HepG2 (cell line): Measurements from ENCODE around the gene LCLAT1. TPM values are rescaled to one million over a fixed set of nuclear protein-coding genes. Genes with fewer than 3 reads are reported as not detected.
A peak's percentile ranks its signal among the peaks of the same experiment; 100 is the strongest.

Experiments used
- BORCS8-MEF2B ChIP-seq: sonication (generic); formaldehyde crosslinking; IDR thresholded peaks from 2 replicates; pipeline ENCODE4 v1.8.0; 2022; ENCODE audit warnings: mild to moderate bottlenecking, missing genetic modification reagents
- CCDC6 ChIP-seq: sonication (generic); formaldehyde crosslinking; IDR thresholded peaks from 2 replicates; pipeline ENCODE4 v1.8.1; 2022; ENCODE audit warnings: mild to moderate bottlenecking, missing genetic modification reagents, moderate library complexity
- FOXA3 ChIP-seq: IDR thresholded peaks from 2 replicates; pipeline ENCODE4 v1.6.1; 2016; ENCODE audit warnings: missing genetic modification reagents, missing compliant biosample characterization
- FOXJ3 ChIP-seq: sonication (generic); formaldehyde crosslinking; IDR thresholded peaks from 2 replicates; pipeline ENCODE4 v1.4.0; 2020; ENCODE audit warnings: missing genetic modification reagents, mild to moderate bottlenecking, borderline replicate concordance
- GMEB2 ChIP-seq: IDR thresholded peaks from 2 replicates; pipeline ENCODE4 v1.6.1; 2016; ENCODE audit warnings: missing biosample characterization, missing genetic modification reagents, low read depth
- GRHL1 ChIP-seq: sonication (generic); formaldehyde crosslinking; conservative IDR thresholded peaks from 2 replicates; pipeline ENCODE4 v1.8.0; 2022; ENCODE audit warnings: missing genetic modification reagents
- KAT8 ChIP-seq: IDR thresholded peaks from 2 replicates; pipeline ENCODE4 v1.6.1; 2016; ENCODE audit warnings: missing genetic modification reagents, missing compliant biosample characterization
- KDM5A ChIP-seq: fragments of 200-600 bp; sonication (generic); IDR thresholded peaks from 2 replicates; pipeline ENCODE4 v1.7.0; 2018; ENCODE audit warnings: antibody characterized with exemption, mild to moderate bottlenecking, low read length, borderline replicate concordance
- NR2F6 ChIP-seq, 2 experiments: IDR thresholded peaks; 2 replicates each; pipeline ENCODE4 v1.6.1; 2016; ENCODE audit warnings: antibody characterized with exemption in 1 of 2, mild to moderate bottlenecking in 1 of 2
- ONECUT2 ChIP-seq: sonication (generic); formaldehyde crosslinking; IDR thresholded peaks from 2 replicates; pipeline ENCODE4 v1.4.0; 2020; ENCODE audit warnings: missing genetic modification reagents
- RXRA ChIP-seq: sonication (generic); formaldehyde crosslinking; IDR thresholded peaks from 2 replicates; pipeline ENCODE4 v1.5.1; 2020; ENCODE audit warnings: missing genetic modification reagents
- SMYD3 ChIP-seq: sonication (generic); formaldehyde crosslinking; IDR thresholded peaks from 2 replicates; pipeline ENCODE4 v1.8.1; 2023; ENCODE audit warnings: mild to moderate bottlenecking, missing genetic modification reagents
- ZNF770 ChIP-seq: sonication (generic); formaldehyde crosslinking; IDR thresholded peaks from 2 replicates; pipeline ENCODE4 v1.5.0; 2020; ENCODE audit warnings: mild to moderate bottlenecking, missing genetic modification reagents
- ZNF775 ChIP-seq: sonication (generic); formaldehyde crosslinking; IDR thresholded peaks from 2 replicates; pipeline ENCODE4 v1.4.0; 2020; ENCODE audit warnings: missing genetic modification reagents, mild to moderate bottlenecking, moderate library complexity, borderline replicate concordance
- polyA plus RNA-seq, 8 experiments: library from polyadenylated mRNA; depleted of rRNA in 3 of 8; stranded (reverse) in 7 of 8; unstranded in 1 of 8; fragments of >200 nt; fragmentation: Illumina TruSeq in 4 of 8; extraction: Trizol in 4 of 8; gene quantifications; 2 replicates each; pipeline versions ENCODE4 v1.2.1 to v1.2.3, GENCODE V29; 2011 to 2016; ENCODE audit warnings: low read depth in 4 of 8, missing spikeins in 1 of 8, mixed read lengths in 1 of 8; ENCODE audit not compliant: insufficient read depth in 1 of 8
- total RNA-seq, 5 experiments: library from RNA; depleted of rRNA; stranded (reverse); fragments of >200 nt; fragmentation: Illumina TruSeq; extraction: Trizol; gene quantifications; 2 replicates each; pipeline ENCODE4 v1.2.3, GENCODE V29; 2016; ENCODE audit warnings: low read depth in 1 of 5
- TF ChIP-seq, protein P1 (sequence below): sonication (generic); formaldehyde crosslinking; IDR thresholded peaks from 2 replicates; pipeline ENCODE4 v1.4.0; 2020; ENCODE audit warnings: missing genetic modification reagents, borderline replicate concordance
- TF ChIP-seq, protein P2 (sequence below), 2 experiments: sonication (generic) in 1 of 2; formaldehyde crosslinking in 1 of 2; IDR thresholded peaks; 2 replicates each; pipeline versions ENCODE4 v1.5.1 to v1.6.1; 2011 to 2020; ENCODE audit warnings: borderline replicate concordance in 1 of 2, low read depth in 1 of 2, low read length in 1 of 2, mild to moderate bottlenecking in 1 of 2, missing genetic modification reagents in 1 of 2, moderate library complexity in 1 of 2

Gene LCLAT1
- total and polyA plus RNA-seq, 2 of the 13 experiments (the other 11 are each of a cell fraction or from before 2014, with no cell fraction given): 18.0 to 28.0 TPM

GRCh38 chr2:30464544-30465170 is 17.6 kb downstream of the LCLAT1 start (continued):
- TF ChIP-seq, protein P1, sequence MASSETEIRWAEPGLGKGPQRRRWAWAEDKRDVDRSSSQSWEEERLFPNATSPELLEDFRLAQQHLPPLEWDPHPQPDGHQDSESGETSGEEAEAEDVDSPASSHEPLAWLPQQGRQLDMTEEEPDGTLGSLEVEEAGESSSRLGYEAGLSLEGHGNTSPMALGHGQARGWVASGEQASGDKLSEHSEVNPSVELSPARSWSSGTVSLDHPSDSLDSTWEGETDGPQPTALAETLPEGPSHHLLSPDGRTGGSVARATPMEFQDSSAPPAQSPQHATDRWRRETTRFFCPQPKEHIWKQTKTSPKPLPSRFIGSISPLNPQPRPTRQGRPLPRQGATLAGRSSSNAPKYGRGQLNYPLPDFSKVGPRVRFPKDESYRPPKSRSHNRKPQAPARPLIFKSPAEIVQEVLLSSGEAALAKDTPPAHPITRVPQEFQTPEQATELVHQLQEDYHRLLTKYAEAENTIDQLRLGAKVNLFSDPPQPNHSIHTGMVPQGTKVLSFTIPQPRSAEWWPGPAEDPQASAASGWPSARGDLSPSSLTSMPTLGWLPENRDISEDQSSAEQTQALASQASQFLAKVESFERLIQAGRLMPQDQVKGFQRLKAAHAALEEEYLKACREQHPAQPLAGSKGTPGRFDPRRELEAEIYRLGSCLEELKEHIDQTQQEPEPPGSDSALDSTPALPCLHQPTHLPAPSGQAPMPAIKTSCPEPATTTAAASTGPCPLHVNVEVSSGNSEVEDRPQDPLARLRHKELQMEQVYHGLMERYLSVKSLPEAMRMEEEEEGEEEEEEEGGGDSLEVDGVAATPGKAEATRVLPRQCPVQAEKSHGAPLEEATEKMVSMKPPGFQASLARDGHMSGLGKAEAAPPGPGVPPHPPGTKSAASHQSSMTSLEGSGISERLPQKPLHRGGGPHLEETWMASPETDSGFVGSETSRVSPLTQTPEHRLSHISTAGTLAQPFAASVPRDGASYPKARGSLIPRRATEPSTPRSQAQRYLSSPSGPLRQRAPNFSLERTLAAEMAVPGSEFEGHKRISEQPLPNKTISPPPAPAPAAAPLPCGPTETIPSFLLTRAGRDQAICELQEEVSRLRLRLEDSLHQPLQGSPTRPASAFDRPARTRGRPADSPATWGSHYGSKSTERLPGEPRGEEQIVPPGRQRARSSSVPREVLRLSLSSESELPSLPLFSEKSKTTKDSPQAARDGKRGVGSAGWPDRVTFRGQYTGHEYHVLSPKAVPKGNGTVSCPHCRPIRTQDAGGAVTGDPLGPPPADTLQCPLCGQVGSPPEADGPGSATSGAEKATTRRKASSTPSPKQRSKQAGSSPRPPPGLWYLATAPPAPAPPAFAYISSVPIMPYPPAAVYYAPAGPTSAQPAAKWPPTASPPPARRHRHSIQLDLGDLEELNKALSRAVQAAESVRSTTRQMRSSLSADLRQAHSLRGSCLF (CRISPR knock-in tag): no peak
- TF ChIP-seq BORCS8-MEF2B (CRISPR knock-in tag): no peak
- peak; percentile 37; the same call in 1 of the 2 replicates for TF ChIP-seq KAT8 (CRISPR knock-in tag)
- no peak for TF ChIP-seq SMYD3
- TF ChIP-seq ONECUT2 (CRISPR knock-in tag): no peak
- TF ChIP-seq FOXJ3 (CRISPR knock-in tag): peak; percentile 43; the same call in 1 of the 2 replicates
- TF ChIP-seq, protein P2, sequence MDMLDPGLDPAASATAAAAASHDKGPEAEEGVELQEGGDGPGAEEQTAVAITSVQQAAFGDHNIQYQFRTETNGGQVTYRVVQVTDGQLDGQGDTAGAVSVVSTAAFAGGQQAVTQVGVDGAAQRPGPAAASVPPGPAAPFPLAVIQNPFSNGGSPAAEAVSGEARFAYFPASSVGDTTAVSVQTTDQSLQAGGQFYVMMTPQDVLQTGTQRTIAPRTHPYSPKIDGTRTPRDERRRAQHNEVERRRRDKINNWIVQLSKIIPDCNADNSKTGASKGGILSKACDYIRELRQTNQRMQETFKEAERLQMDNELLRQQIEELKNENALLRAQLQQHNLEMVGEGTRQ (IDR thresholded peaks at IDR 0.05; ENCODE audit: low read depth, low read length): no peak
- TF ChIP-seq, protein P2 (CRISPR knock-in tag; IDR thresholded peaks at IDR 0.05; ENCODE audit: borderline replicate concordance): no peak
- no peak for TF ChIP-seq GMEB2 (CRISPR knock-in tag)
- TF ChIP-seq GRHL1 (CRISPR knock-in tag): no peak
- no peak for TF ChIP-seq CCDC6 (CRISPR knock-in tag)
- TF ChIP-seq ZNF770: no peak
- no peak for TF ChIP-seq ZNF775 (CRISPR knock-in tag)
- peak; percentile 82 for TF ChIP-seq FOXA3 (CRISPR knock-in tag)
- TF ChIP-seq RXRA (CRISPR knock-in tag): no peak
- TF ChIP-seq KDM5A: no peak
- TF ChIP-seq NR2F6 (IDR thresholded peaks at IDR 0.05): peak; percentile 94
- TF ChIP-seq NR2F6 (CRISPR knock-in tag; IDR thresholded peaks at IDR 0.05): peak; percentile 95
